ENCODE measurements around the gene CLDN6. TPM values are rescaled to one million over a fixed set of nuclear protein-coding genes. Genes with fewer than 3 reads are reported as not detected.

CLDN6 gene
- total and polyA plus RNA-seq, 9 of the 15 experiments (the other 6 are each of a cell fraction or from before 2014, with no cell fraction given), result 0.22 to 0.75 (median 0.38) TPM; not detected in 3

DNA sequence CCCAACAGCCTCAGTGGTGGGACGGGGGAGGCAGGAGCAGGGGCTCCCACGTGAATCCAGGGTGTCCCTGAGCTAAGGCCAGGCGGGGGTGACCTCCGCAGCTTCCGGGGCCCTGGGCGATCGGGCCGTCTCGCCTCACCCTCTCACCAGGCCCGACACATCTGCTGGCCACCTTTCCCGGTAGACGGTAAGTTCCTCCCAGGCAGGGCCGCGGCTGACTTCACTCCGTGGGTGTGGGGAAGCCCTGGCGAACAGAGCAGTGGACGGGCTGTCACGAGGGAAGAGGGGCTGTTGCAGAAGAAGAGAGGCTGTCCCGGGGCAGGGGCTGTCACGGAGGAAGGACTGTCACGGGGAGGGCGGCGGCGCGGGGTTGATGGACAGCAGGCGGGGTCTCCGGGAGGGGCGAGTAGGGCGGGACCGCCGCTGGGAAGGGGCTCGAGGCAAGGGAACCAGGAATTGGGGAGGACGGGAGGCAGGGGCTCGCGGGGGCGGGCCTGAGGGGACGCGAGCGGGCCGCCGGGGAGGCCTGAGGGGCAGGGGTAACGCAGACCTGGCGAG lies 38.2 kb downstream of the CLDN6 start (continued):
- TF ChIP-seq, protein P1, sequence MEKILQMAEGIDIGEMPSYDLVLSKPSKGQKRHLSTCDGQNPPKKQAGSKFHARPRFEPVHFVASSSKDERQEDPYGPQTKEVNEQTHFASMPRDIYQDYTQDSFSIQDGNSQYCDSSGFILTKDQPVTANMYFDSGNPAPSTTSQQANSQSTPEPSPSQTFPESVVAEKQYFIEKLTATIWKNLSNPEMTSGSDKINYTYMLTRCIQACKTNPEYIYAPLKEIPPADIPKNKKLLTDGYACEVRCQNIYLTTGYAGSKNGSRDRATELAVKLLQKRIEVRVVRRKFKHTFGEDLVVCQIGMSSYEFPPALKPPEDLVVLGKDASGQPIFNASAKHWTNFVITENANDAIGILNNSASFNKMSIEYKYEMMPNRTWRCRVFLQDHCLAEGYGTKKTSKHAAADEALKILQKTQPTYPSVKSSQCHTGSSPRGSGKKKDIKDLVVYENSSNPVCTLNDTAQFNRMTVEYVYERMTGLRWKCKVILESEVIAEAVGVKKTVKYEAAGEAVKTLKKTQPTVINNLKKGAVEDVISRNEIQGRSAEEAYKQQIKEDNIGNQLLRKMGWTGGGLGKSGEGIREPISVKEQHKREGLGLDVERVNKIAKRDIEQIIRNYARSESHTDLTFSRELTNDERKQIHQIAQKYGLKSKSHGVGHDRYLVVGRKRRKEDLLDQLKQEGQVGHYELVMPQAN (IDR thresholded peaks at IDR 0.05; ENCODE audit: borderline replicate concordance), result peak; percentile 81
- TF ChIP-seq, protein P2, sequence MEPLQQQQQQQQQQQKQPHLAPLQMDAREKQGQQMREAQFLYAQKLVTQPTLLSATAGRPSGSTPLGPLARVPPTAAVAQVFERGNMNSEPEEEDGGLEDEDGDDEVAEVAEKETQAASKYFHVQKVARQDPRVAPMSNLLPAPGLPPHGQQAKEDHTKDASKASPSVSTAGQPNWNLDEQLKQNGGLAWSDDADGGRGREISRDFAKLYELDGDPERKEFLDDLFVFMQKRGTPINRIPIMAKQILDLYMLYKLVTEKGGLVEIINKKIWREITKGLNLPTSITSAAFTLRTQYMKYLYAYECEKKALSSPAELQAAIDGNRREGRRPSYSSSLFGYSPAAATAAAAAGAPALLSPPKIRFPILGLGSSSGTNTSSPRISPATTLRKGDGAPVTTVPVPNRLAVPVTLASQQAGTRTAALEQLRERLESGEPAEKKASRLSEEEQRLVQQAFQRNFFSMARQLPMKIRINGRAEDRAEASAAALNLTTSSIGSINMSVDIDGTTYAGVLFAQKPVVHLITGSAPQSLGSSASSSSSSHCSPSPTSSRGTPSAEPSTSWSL (CRISPR knock-in tag; IDR thresholded peaks at IDR 0.05; ENCODE audit: borderline replicate concordance), result no peak
- TF ChIP-seq ZNF3 (CRISPR knock-in tag; IDR thresholded peaks at IDR 0.05), result no peak
- TF ChIP-seq ARNT (IDR thresholded peaks at IDR 0.05), result no peak
- no peak for TF ChIP-seq BRF1 (IDR thresholded peaks at IDR 0.05; ENCODE audit: borderline replicate concordance, extremely low read depth, insufficient read length)
- 0 out of 2 replicates have a peak, but pooled peaks have one; percentile 5 for TF ChIP-seq EGR1 (conservative IDR thresholded peaks at IDR 0.05)
- peak; percentile 20 for TF ChIP-seq ZFP36 (IDR thresholded peaks at IDR 0.05; ENCODE audit: low read depth, low read length, partially characterized antibody)
- TF ChIP-seq ZNF75A (CRISPR knock-in tag; IDR thresholded peaks at IDR 0.05), result no peak
- peak; percentile 40; the same call in 1 of the 2 replicates for TF ChIP-seq DPF2 (IDR thresholded peaks at IDR 0.05)
- no peak for TF ChIP-seq ELF2 (CRISPR knock-in tag; IDR thresholded peaks at IDR 0.05)
- no peak for TF ChIP-seq ZBTB8A (IDR thresholded peaks at IDR 0.05; ENCODE audit: partially characterized antibody)
- TF ChIP-seq CBX1 (IDR thresholded peaks at IDR 0.05; ENCODE audit: low read depth), result no peak
- TF ChIP-seq ELF4 (CRISPR knock-in tag; IDR thresholded peaks at IDR 0.05), result 0 out of 2 replicates have a peak, but pooled peaks have one; percentile 39
- no peak for TF ChIP-seq OTX1 (CRISPR knock-in tag; IDR thresholded peaks at IDR 0.05)
- TF ChIP-seq MTF1 (CRISPR knock-in tag; IDR thresholded peaks at IDR 0.05; ENCODE audit: borderline replicate concordance), result no peak
- peak; percentile 69; the same call in 1 of the 2 replicates for TF ChIP-seq FOXK1 (CRISPR knock-in tag; IDR thresholded peaks at IDR 0.05; ENCODE audit: borderline replicate concordance)
- no peak for TF ChIP-seq ESRRB (CRISPR knock-in tag; IDR thresholded peaks at IDR 0.05; ENCODE audit: borderline replicate concordance)
- no peak for TF ChIP-seq SIRT6 (IDR thresholded peaks at IDR 0.05; ENCODE audit: low read depth, low read length)
- TF ChIP-seq, protein P3, sequence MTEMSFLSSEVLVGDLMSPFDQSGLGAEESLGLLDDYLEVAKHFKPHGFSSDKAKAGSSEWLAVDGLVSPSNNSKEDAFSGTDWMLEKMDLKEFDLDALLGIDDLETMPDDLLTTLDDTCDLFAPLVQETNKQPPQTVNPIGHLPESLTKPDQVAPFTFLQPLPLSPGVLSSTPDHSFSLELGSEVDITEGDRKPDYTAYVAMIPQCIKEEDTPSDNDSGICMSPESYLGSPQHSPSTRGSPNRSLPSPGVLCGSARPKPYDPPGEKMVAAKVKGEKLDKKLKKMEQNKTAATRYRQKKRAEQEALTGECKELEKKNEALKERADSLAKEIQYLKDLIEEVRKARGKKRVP (CRISPR knock-in tag; IDR thresholded peaks at IDR 0.05), result no peak
- TF ChIP-seq ATF7 (IDR thresholded peaks at IDR 0.05), result no peak
- TF ChIP-seq NFIC (IDR thresholded peaks at IDR 0.05), result peak; percentile 37
- TF ChIP-seq L3MBTL2 (IDR thresholded peaks at IDR 0.05), result no peak
- TF ChIP-seq ZNF584 (CRISPR knock-in tag; IDR thresholded peaks at IDR 0.05; ENCODE audit: low read depth), result no peak
- no peak for TF ChIP-seq CREB5 (CRISPR knock-in tag; IDR thresholded peaks at IDR 0.05)
- no peak for TF ChIP-seq BRD9 (IDR thresholded peaks at IDR 0.05; ENCODE audit: low read depth, partially characterized antibody)

All from K562 (cell line).